Measurements from ENCODE around the gene SUSD3.

- TF ChIP-seq, protein P1, sequence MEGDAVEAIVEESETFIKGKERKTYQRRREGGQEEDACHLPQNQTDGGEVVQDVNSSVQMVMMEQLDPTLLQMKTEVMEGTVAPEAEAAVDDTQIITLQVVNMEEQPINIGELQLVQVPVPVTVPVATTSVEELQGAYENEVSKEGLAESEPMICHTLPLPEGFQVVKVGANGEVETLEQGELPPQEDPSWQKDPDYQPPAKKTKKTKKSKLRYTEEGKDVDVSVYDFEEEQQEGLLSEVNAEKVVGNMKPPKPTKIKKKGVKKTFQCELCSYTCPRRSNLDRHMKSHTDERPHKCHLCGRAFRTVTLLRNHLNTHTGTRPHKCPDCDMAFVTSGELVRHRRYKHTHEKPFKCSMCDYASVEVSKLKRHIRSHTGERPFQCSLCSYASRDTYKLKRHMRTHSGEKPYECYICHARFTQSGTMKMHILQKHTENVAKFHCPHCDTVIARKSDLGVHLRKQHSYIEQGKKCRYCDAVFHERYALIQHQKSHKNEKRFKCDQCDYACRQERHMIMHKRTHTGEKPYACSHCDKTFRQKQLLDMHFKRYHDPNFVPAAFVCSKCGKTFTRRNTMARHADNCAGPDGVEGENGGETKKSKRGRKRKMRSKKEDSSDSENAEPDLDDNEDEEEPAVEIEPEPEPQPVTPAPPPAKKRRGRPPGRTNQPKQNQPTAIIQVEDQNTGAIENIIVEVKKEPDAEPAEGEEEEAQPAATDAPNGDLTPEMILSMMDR (IDR thresholded peaks at IDR 0.05): no peak
- TF ChIP-seq POLR2A (IDR thresholded peaks at IDR 0.05): no peak
These were observed 70.8 kb downstream of the SUSD3 start for GRCh38 chr9:93129286-93129685.
